Measurements from ENCODE around the gene WDPCP.

The WDPCP gene

GRCh38 chr2:63506320-63506719 is 82.0 kb downstream of the WDPCP start:
- DNase-seq (ENCODE audit: low read depth), result no peak
- TF ChIP-seq CTCF (conservative IDR thresholded peaks at IDR 0.05; ENCODE audit: low read depth, low read length), result no peak
- no peak overlapping the region for H3K4me3 ChIP-seq (ENCODE audit: low read depth, low read length)

DNA sequence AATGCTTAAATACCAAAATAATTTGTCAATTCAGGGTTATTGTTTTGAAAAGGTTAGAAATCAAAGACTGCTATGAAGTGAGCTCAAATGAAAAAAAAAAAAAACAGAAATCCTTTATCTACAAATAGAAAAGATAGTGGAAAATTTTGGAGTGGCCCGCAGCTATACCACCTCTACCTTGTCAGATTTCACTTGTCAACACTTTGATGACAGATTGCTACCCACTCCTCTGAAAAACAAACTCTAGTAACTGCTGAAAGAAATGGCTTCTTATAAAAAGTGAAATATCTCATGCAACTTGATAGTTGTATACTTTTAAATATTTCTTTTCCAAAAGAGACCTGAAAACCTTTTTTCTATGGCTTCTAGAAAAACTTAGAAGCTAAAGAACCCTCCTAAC is 84.5 kb downstream of the WDPCP start:
- no peak for TF ChIP-seq CTCF (conservative IDR thresholded peaks at IDR 0.05; ENCODE audit: low read depth, low read length)
- no peak overlapping the region for H3K4me3 ChIP-seq (ENCODE audit: low read depth, low read length)
- no peak for DNase-seq (ENCODE audit: low read depth)

DNA sequence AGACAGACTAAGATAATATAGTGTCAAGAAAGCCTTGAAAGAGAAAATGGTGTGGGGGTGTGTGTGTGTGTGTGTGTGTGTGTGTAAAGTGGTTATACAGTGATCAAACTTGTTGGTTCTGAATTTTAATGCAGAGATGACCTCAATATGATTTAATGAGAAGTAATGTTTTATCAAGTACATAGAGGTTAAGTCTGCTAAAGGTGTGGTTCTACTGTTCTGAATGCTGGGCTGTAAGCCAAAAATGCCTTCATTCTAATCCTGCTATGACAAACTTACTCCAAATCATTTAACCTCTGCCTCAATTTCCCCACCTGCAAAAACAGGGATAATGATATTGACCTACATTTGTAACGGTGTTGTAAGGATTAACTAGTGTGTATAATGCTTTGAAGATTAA is 87.9 kb downstream of the WDPCP start:
- H3K4me3 ChIP-seq (ENCODE audit: low read depth, low read length), result no peak overlapping the region
- no peak for TF ChIP-seq CTCF (conservative IDR thresholded peaks at IDR 0.05; ENCODE audit: low read depth, low read length)
- DNase-seq (ENCODE audit: low read depth), result no peak

- DNase-seq (ENCODE audit: low read depth), result no peak
- no peak overlapping the region for H3K4me3 ChIP-seq (ENCODE audit: low read depth, low read length)
- TF ChIP-seq CTCF (conservative IDR thresholded peaks at IDR 0.05; ENCODE audit: low read depth, low read length), result no peak
Observed at GRCh38 chr2:63497576-63497975, 90.7 kb downstream of the WDPCP start.

DNA sequence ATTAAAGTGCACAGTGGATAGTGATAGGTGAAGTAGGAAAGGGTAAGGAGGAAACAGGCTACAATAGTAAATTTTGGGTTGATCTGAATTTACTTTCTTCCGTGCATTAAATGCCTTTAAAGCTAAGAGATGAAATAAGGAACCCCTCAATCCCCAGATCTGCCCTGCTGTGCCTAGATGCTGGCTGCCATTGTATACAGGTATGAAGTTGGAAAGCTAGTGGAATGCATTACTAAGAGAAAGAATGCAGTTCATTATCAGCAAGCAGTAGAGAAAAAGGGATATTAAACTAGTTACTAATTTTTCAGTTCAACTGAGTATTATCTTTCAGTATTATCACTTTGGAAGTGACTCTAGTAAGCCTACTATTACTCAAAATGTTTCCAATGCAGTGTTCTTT is 93.3 kb downstream of the WDPCP start:
- H3K4me3 ChIP-seq (ENCODE audit: low read depth, low read length), result no peak overlapping the region
- DNase-seq (ENCODE audit: low read depth), result no peak
- TF ChIP-seq CTCF (conservative IDR thresholded peaks at IDR 0.05; ENCODE audit: low read depth, low read length), result no peak

- no peak for TF ChIP-seq CTCF (conservative IDR thresholded peaks at IDR 0.05; ENCODE audit: low read depth, low read length)
- DNase-seq (ENCODE audit: low read depth), result no peak
- no peak overlapping the region for H3K4me3 ChIP-seq (ENCODE audit: low read depth, low read length)
Observed at GRCh38 chr2:63494100-63494499, 94.2 kb downstream of the WDPCP start.

DNA sequence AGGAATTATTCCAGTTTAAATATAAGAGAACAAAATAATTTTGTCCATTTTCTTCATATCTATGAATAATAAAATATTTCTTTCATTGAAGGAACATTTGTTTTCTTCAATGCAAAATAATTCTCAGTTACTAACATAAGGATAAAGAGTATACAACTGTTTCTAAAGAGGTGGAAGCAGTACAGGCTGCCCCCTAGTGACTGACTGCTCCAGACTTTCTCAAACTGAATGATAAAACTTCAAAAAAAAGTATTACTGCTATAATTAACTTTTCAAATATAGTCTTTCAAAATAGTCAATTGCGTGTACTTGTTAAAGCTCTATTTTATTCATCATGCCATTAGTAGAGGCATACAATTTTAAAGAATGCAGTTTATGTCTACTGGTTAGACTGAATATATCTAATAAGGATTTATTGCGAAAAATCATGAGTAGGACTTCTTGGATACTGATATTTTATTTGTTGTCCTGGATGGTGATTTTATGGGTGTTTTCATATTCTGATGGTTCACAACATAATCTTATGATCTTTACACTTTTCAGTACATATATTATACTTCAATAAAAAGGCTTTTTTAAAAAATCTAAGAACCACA is 100.1 kb downstream of the WDPCP start:
- peak; percentile 86 for TF ChIP-seq CTCF (conservative IDR thresholded peaks at IDR 0.05; ENCODE audit: low read depth, low read length)
- DNase-seq (ENCODE audit: low read depth), result peak; percentile 73
- no peak overlapping the region for H3K4me3 ChIP-seq (ENCODE audit: low read depth, low read length)

All from choroid plexus epithelial cell (primary cell).